Measurements from ENCODE around the gene CDK14. TPM values are rescaled to one million over a fixed set of nuclear protein-coding genes. Genes with fewer than 3 reads are reported as not detected.

The CDK14 gene
- total and polyA plus RNA-seq, 2 donors (not counting 3 experiments of a cell fraction or from before 2014, with no cell fraction given), result 5.5 to 34.2 TPM

- no peaks in the 10 kb centered on the region for H3K9me1 ChIP-seq (replicated peaks; ENCODE audit: control insufficient read depth, extremely low read depth, insufficient read depth, low read length)
- no peak overlapping the region for H2AFZ ChIP-seq (ENCODE audit: low read depth, low read length)
- no peak overlapping the region for H3K9ac ChIP-seq (replicated peaks; ENCODE audit: extremely low read depth, insufficient read depth, low read length)
- CTCF ChIA-PET, result interaction anchor here (0.8 to 1.7 kb wide), 5 partner anchors 12 to 436 kb away, joined by 3 to 5 read pairs (median 3); no protein-coding TSS in a partner anchor
- BruUV-seq (replicated peaks), result no TSS peak
- peak overlapping the region; percentile 71 for H3K4me2 ChIP-seq (ENCODE audit: insufficient read depth, low read length)
- DNase-seq (ENCODE audit: low read depth, low spot score) (peak; percentile 93), FAIRE-seq (peak; percentile 69)
- H3K79me2 ChIP-seq (ENCODE audit: control insufficient read depth, insufficient read depth, low read length), result no peaks in the 10 kb centered on the region
- H3K4me3 ChIP-seq (replicated peaks in 1 of 3; ENCODE audit: insufficient read depth in 1 of 3, low read depth in 1 of 3, low read length in 3 of 3), result no peak overlapping the region
- H3K9me3 ChIP-seq (replicated peaks; ENCODE audit: control insufficient read depth, insufficient read depth, low read length), result no peaks in the 10 kb centered on the region
- dilution Hi-C loops (cut with MboI; ENCODE audit: extremely low pct_ligation_motif_present, low sequenced_read_pairs) (no loop called here), intact Hi-C loops (cut with micrococcal nuclease) (loop anchor here (5.0 kb wide), 1 partner anchor 454 kb away; no protein-coding TSS in a partner anchor)
- TF ChIP-seq JUN (IDR thresholded peaks at IDR 0.05; ENCODE audit: borderline replicate concordance, insufficient read depth, insufficient read length, low read depth), result peak; percentile 60
- peak; percentile 7 for TF ChIP-seq MYC (IDR thresholded peaks at IDR 0.05; ENCODE audit: low read depth, low read length)
- no peak for TF ChIP-seq GATA2 (IDR thresholded peaks at IDR 0.05; ENCODE audit: insufficient read depth, insufficient read length, low read depth, low read length)
- TF ChIP-seq FOS (IDR thresholded peaks at IDR 0.05; ENCODE audit: borderline replicate concordance, insufficient read depth, low read length), result peak; percentile 66
- peak; percentile 34 for TF ChIP-seq POLR2AphosphoS5 (IDR thresholded peaks at IDR 0.05; ENCODE audit: insufficient read depth, low read depth, low read length)
- no peak for TF ChIP-seq POLR2A (IDR thresholded peaks at IDR 0.05; ENCODE audit: low read depth, low read length)
- H3K36me3 ChIP-seq (ENCODE audit: control insufficient read depth in 2 of 2, extremely low read depth in 1 of 2, insufficient read depth in 2 of 2, low read length in 2 of 2), result no peaks in the 10 kb centered on the region
- POLR2A ChIA-PET, result no interaction called here
- H4K20me1 ChIP-seq (replicated peaks; ENCODE audit: control insufficient read depth, extremely low read depth, insufficient read depth, low read length), result no peaks in the 10 kb centered on the region
- no peaks in the 10 kb centered on the region for H3K27me3 ChIP-seq (ENCODE audit: control insufficient read depth in 2 of 2, insufficient read depth in 2 of 2, low read length in 2 of 2)
- peaks cover 17% of the 10 kb centered on the region for H3K4me1 ChIP-seq (ENCODE audit: control insufficient read depth, extremely low read depth, insufficient read depth, low read length)
- H3K27ac ChIP-seq (ENCODE audit: insufficient read depth, low read depth, low read length), result no peak overlapping the region
Measured at GRCh38 chr7:91182819-91183764, 587.0 kb downstream of the CDK14 start.

GRCh38 chr7:91185771-91186170 is 589.6 kb downstream of the CDK14 start:
- Histone ChIP-seq H3K27ac (ENCODE audit: insufficient read depth, low read depth, low read length) (no peak overlapping the region), H3K4me3 (replicated peaks in 1 of 3; ENCODE audit: insufficient read depth in 1 of 3, low read depth in 1 of 3, low read length in 3 of 3) (no peak overlapping the region), H2AFZ (ENCODE audit: low read depth, low read length) (no peak overlapping the region), H3K9me3 (replicated peaks; ENCODE audit: control insufficient read depth, insufficient read depth, low read length) (no peaks in the 10 kb centered on the region), H3K79me2 (ENCODE audit: control insufficient read depth, insufficient read depth, low read length) (no peaks in the 10 kb centered on the region), H3K4me1 (ENCODE audit: control insufficient read depth, extremely low read depth, insufficient read depth, low read length) (peaks cover 17% of the 10 kb centered on the region), H4K20me1 (replicated peaks; ENCODE audit: control insufficient read depth, extremely low read depth, insufficient read depth, low read length) (no peaks in the 10 kb centered on the region), H3K27me3 (ENCODE audit: control insufficient read depth in 2 of 2, insufficient read depth in 2 of 2, low read length in 2 of 2) (no peaks in the 10 kb centered on the region), H3K9me1 (replicated peaks; ENCODE audit: control insufficient read depth, extremely low read depth, insufficient read depth, low read length) (no peaks in the 10 kb centered on the region), H3K4me2 (ENCODE audit: insufficient read depth, low read length) (no peak overlapping the region), H3K36me3 (ENCODE audit: control insufficient read depth in 2 of 2, extremely low read depth in 1 of 2, insufficient read depth in 2 of 2, low read length in 2 of 2) (no peaks in the 10 kb centered on the region), H3K9ac (replicated peaks; ENCODE audit: extremely low read depth, insufficient read depth, low read length) (no peak overlapping the region)
- POLR2A ChIA-PET, result no interaction called here
- CTCF ChIA-PET, result no interaction called here
- no peak for DNase-seq (ENCODE audit: low read depth, low spot score)
- intact Hi-C loops (cut with micrococcal nuclease), result no loop called here
- no TSS peak for BruUV-seq (replicated peaks)
- TF ChIP-seq POLR2AphosphoS5 (IDR thresholded peaks at IDR 0.05; ENCODE audit: insufficient read depth, low read depth, low read length) (no peak), JUN (IDR thresholded peaks at IDR 0.05; ENCODE audit: borderline replicate concordance, insufficient read depth, insufficient read length, low read depth) (no peak), FOS (IDR thresholded peaks at IDR 0.05; ENCODE audit: borderline replicate concordance, insufficient read depth, low read length) (no peak), EZH2 (IDR thresholded peaks at IDR 0.05; ENCODE audit: borderline replicate concordance, low read depth, low read length, severe bottlenecking) (no peak), POLR2A (IDR thresholded peaks at IDR 0.05; ENCODE audit: low read depth, low read length) (no peak), CTCF (IDR thresholded peaks at IDR 0.05; ENCODE audit: extremely low read depth in 1 of 2, insufficient read depth in 1 of 2, low read depth in 1 of 2, low read length in 2 of 2) (no peak), MYC (IDR thresholded peaks at IDR 0.05; ENCODE audit: low read depth, low read length) (no peak), MAX (IDR thresholded peaks at IDR 0.05; ENCODE audit: insufficient read depth, insufficient read length) (no peak), GATA2 (IDR thresholded peaks at IDR 0.05; ENCODE audit: insufficient read depth, insufficient read length, low read depth, low read length) (no peak)
- dilution Hi-C loops (cut with MboI; ENCODE audit: extremely low pct_ligation_motif_present, low sequenced_read_pairs), result no loop called here
- no peak for FAIRE-seq
